IMR-90 (cell line): ENCODE measurements around the gene CCDC171. TPM values are rescaled to one million over a fixed set of nuclear protein-coding genes. Genes with fewer than 3 reads are reported as not detected.

ENCODE experiments used
- ATAC-seq: fragments of 200-7000 bp; cut with Tn5 transposase; 2 replicates; pipeline ENCODE4 v1.9.1; 2020; ENCODE audit warnings: low read depth, mild to moderate bottlenecking, moderate library complexity
- BruUV-seq: library from RNA; stranded (reverse); fragments of 400-500 nt; replicated peaks from 2 replicates; lab custom pipeline; 2021; lab: Mats Ljungman, UMichigan
- CTCF ChIA-PET: fragments of 300-600 bp; formaldehyde crosslinking; extraction: SDS; loops from one replicate; lab custom pipeline; 2021; ENCODE audit warnings: antibody characterized with exemption; lab: Yijun Ruan, JAX
- POLR2A ChIA-PET: fragments of 300-600 bp; sonication (Branson Sonifier 250); formaldehyde crosslinking; loops from one replicate; lab custom pipeline; 2022; ENCODE audit warnings: antibody characterized with exemption; ENCODE audit not compliant: unreplicated experiment; lab: Charles Lee
- DNase-seq: peaks from one replicate; pipeline ENCODE4 v3.0.0; 2013
- H2AFZ ChIP-seq: replicated peaks from 2 replicates; pipeline ENCODE3; 2013; ENCODE audit warnings: low read length, mild to moderate bottlenecking; ENCODE audit not compliant: poor library complexity
- H2AK5ac ChIP-seq: 2 replicates; pipeline ENCODE4 v1.6.1; 2013; ENCODE audit warnings: low read depth, low read length, inconsistent platforms
- H2AK9ac ChIP-seq: replicated peaks from 2 replicates; pipeline ENCODE3; 2013; ENCODE audit warnings: mild to moderate bottlenecking, low read depth, low read length, moderate library complexity; ENCODE audit not compliant: poor library complexity
- H2BK120ac ChIP-seq: 2 replicates; pipeline ENCODE4 v1.6.1; 2013; ENCODE audit warnings: low read depth, low read length, inconsistent platforms
- H2BK15ac ChIP-seq: 3 replicates; pipeline ENCODE4 v1.6.1; 2013; ENCODE audit warnings: low read depth, low read length, inconsistent platforms
- H2BK20ac ChIP-seq: 2 replicates; pipeline ENCODE4 v1.6.1; 2013; ENCODE audit warnings: low read depth, mild to moderate bottlenecking, inconsistent platforms, low read length, moderate library complexity
- H2BK5ac ChIP-seq: 2 replicates; pipeline ENCODE4 v1.6.1; 2013; ENCODE audit warnings: mild to moderate bottlenecking, low read depth, low read length, inconsistent platforms; ENCODE audit not compliant: poor library complexity, severe bottlenecking
- H3K14ac ChIP-seq: replicated peaks from 2 replicates; pipeline ENCODE4 v1.6.1; 2013; ENCODE audit warnings: low read depth, low read length, inconsistent platforms
- H3K18ac ChIP-seq: 2 replicates; pipeline ENCODE4 v1.6.1; 2013; ENCODE audit warnings: low read depth, low read length, control low read depth
- H3K23ac ChIP-seq: 2 replicates; pipeline ENCODE4 v1.6.1; 2013; ENCODE audit warnings: low read depth, low read length, inconsistent platforms
- H3K27ac ChIP-seq: 2 replicates; pipeline ENCODE4 v1.5.1; 2013; ENCODE audit warnings: mild to moderate bottlenecking, control low read depth, low read length; ENCODE audit not compliant: insufficient read depth
- H3K27me3 ChIP-seq: 2 replicates; pipeline ENCODE4 v1.6.1; 2013; ENCODE audit warnings: low read length; ENCODE audit not compliant: control insufficient read depth, insufficient read depth
- H3K36me3 ChIP-seq: 2 replicates; pipeline ENCODE4 v1.6.1; 2013; ENCODE audit warnings: low read length, mixed read lengths; ENCODE audit not compliant: control insufficient read depth, insufficient read depth
- H3K4ac ChIP-seq: 2 replicates; pipeline ENCODE4 v1.6.1; 2013; ENCODE audit warnings: low read depth, low read length, inconsistent platforms
- H3K4me1 ChIP-seq: 2 replicates; pipeline ENCODE4 v1.6.1; 2013; ENCODE audit warnings: low read length, mixed read lengths; ENCODE audit not compliant: control insufficient read depth, insufficient read depth
- H3K4me2 ChIP-seq: 2 replicates; pipeline ENCODE4 v1.6.1; 2013; ENCODE audit warnings: low read depth, mild to moderate bottlenecking, control low read depth, low read length, moderate library complexity
- H3K4me3 ChIP-seq: 2 replicates; pipeline ENCODE4 v1.5.1; 2013; ENCODE audit warnings: low read depth, mild to moderate bottlenecking, control low read depth, low read length, moderate library complexity; ENCODE audit not compliant: insufficient read depth
- H3K56ac ChIP-seq: 2 replicates; pipeline ENCODE4 v1.6.1; 2013; ENCODE audit warnings: low read length, inconsistent platforms; ENCODE audit not compliant: insufficient read depth; ENCODE audit errors: extremely low read depth
- H3K79me1 ChIP-seq, 2 experiments: 2 replicates each; pipeline ENCODE4 v1.6.1; 2013; ENCODE audit warnings: low read length in 2 of 2, inconsistent platforms in 1 of 2, low read depth in 1 of 2
- H3K9ac ChIP-seq: 2 replicates; pipeline ENCODE4 v1.6.1; 2013; ENCODE audit warnings: low read depth, low read length, control low read depth
- H3K9me1 ChIP-seq: 2 replicates; pipeline ENCODE4 v1.6.1; 2013; ENCODE audit warnings: low read length, inconsistent platforms; ENCODE audit not compliant: insufficient read depth
- H3K9me3 ChIP-seq: 2 replicates; pipeline ENCODE4 v1.6.1; 2013; ENCODE audit warnings: low read length; ENCODE audit not compliant: control insufficient read depth, insufficient read depth
- H4K20me1 ChIP-seq: 2 replicates; pipeline ENCODE4 v1.6.1; 2013; ENCODE audit warnings: low read length, inconsistent platforms; ENCODE audit not compliant: insufficient read depth
- H4K5ac ChIP-seq: 2 replicates; pipeline ENCODE4 v1.6.1; 2013; ENCODE audit warnings: mild to moderate bottlenecking, low read depth, low read length, control low read depth
- H4K8ac ChIP-seq, 2 experiments: 2 replicates each; pipeline ENCODE4 v1.6.1; 2013; ENCODE audit warnings: low read depth in 2 of 2, low read length in 2 of 2, control low read depth in 1 of 2, inconsistent platforms in 1 of 2
- H4K91ac ChIP-seq: 2 replicates; pipeline ENCODE4 v1.6.1; 2013; ENCODE audit warnings: low read depth, low read length, inconsistent platforms; ENCODE audit not compliant: insufficient read depth
- ELK1 ChIP-seq: fragments of 150-350 bp; IDR thresholded peaks from 2 replicates; pipeline ENCODE4 v1.6.1; 2016; ENCODE audit warnings: low read depth, mild to moderate bottlenecking, low read length, moderate library complexity, borderline replicate concordance
- RAD21 ChIP-seq: IDR thresholded peaks from 2 replicates; pipeline ENCODE4 v1.6.1; 2012; ENCODE audit warnings: low read length, improper control_type of control experiment
- WGBS, 2 experiments: methylation state at CpG; one replicate each; pipeline versions ENCODE4 v1.1.5 to v1.1.7; 2013; ENCODE audit warnings: missing lambda C conversion rate in 2 of 2; ENCODE audit not compliant: insufficient read length in 1 of 2; ENCODE audit errors: extremely low coverage in 2 of 2; 5-methylcytosine and 5-hydroxymethylcytosine counted together
- dilution Hi-C: fragments of 300-500 bp; cut with HindIII; formaldehyde crosslinking; loops from one replicate; pipeline ENCODE4 v1.14.3; 2018; ENCODE audit warnings: low sequenced_read_pairs; ENCODE audit not compliant: unreplicated experiment
- in situ Hi-C: fragments of 300-500 bp; cut with MboI; formaldehyde crosslinking; loops from 3 replicates; pipeline ENCODE4 v1.14.3; 2019; ENCODE audit warnings: low sequenced_read_pairs, inconsistent platforms, mixed read lengths
- intact Hi-C: fragments of 100-400 bp; cut with micrococcal nuclease; formaldehyde crosslinking; loops from 2 replicates; pipeline ENCODE4 v1.10.0; 2022
- polyA plus RNA-seq, 3 experiments: library from polyadenylated mRNA; depleted of rRNA; stranded (reverse); fragments of >200 nt; gene quantifications; 2 replicates each; pipeline ENCODE4 v1.2.3, GENCODE V29; 2012; ENCODE audit warnings: low replicate concordance in 1 of 3
- total RNA-seq: library from RNA; depleted of rRNA; stranded (reverse); fragments of >200 nt; gene quantifications from 2 replicates; pipeline ENCODE4 v1.2.3, GENCODE V29; 2012

The CCDC171 gene
- total and polyA plus RNA-seq, 2 of the 4 experiments (the other 2 are of a cell fraction): 0.63 to 2.2 TPM

- TF ChIP-seq RAD21 (no peak), ELK1 (no peak)
- 40% methylated on average over 1 of the region's 2 CpGs; no CpG with 5 or more reads in 1 of the 2 experiments for WGBS, 2 experiments
- H3K4me1 ChIP-seq: peaks cover 2% of the 10 kb centered on the region; the same call in 1 of the 2 replicates
- dilution Hi-C loops (no loop called here), in situ Hi-C loops (no loop called here), intact Hi-C loops (no loop called here)
- H3K4me2 ChIP-seq: no peak overlapping the region
- H3K4me3 ChIP-seq: no peak overlapping the region
- no peak overlapping the region for H3K9ac ChIP-seq
- CTCF ChIA-PET: no interaction called here
- no peak overlapping the region for H4K91ac ChIP-seq
- H2BK120ac ChIP-seq: no peak overlapping the region
- no peak overlapping the region for H3K23ac ChIP-seq
- H3K4ac ChIP-seq: no peak overlapping the region
- no peak overlapping the region for H2BK5ac ChIP-seq
- H3K79me1 ChIP-seq: no peaks in the 10 kb centered on the region
- no peaks in the 10 kb centered on the region for H3K36me3 ChIP-seq
- H3K18ac ChIP-seq: no peak overlapping the region
- POLR2A ChIA-PET: no interaction called here
- DNase-seq: peak; percentile 25
- H3K27me3 ChIP-seq: no peaks in the 10 kb centered on the region
- no peaks in the 10 kb centered on the region for H3K9me3 ChIP-seq
- ATAC-seq: peak; percentile 29
- H3K9me1 ChIP-seq: no peaks in the 10 kb centered on the region
- no peak overlapping the region for H3K14ac ChIP-seq
- BruUV-seq: no TSS peak
- no peak overlapping the region for H2AK9ac ChIP-seq
- no peaks in the 10 kb centered on the region for H4K20me1 ChIP-seq
- H4K5ac ChIP-seq: no peak overlapping the region
- H2BK15ac ChIP-seq: no peak overlapping the region
- no peak overlapping the region for H3K27ac ChIP-seq
- H2AFZ ChIP-seq: no peak overlapping the region
- H4K8ac ChIP-seq: no peak overlapping the region
- H2AK5ac ChIP-seq: no peak overlapping the region
- H2BK20ac ChIP-seq: no peak overlapping the region
- H3K56ac ChIP-seq: no peak overlapping the region
Observed at GRCh38 chr9:15711931-15712330, 159.1 kb downstream of the CCDC171 start.
